HEK293 (cell line): ENCODE data around the gene HPX.

ENCODE experiments used
- GFI1B ChIP-seq: fragments of 450-650 bp; formaldehyde crosslinking; IDR thresholded peaks from 2 replicates; pipeline ENCODE4 v1.5.1; 2016; ENCODE audit warnings: missing biosample characterization, missing genetic modification characterization
- MYNN ChIP-seq: fragments of 450-650 bp; formaldehyde crosslinking; IDR thresholded peaks from 2 replicates; pipeline ENCODE4 v1.5.1; 2016; ENCODE audit warnings: missing biosample characterization, missing genetic modification characterization, borderline replicate concordance
- SP7 ChIP-seq: fragments of 450-650 bp; formaldehyde crosslinking; IDR thresholded peaks from 2 replicates; pipeline ENCODE4 v1.5.1; 2016; ENCODE audit warnings: missing biosample characterization, missing genetic modification characterization
- TCF7L2 ChIP-seq: IDR thresholded peaks from 2 replicates; pipeline ENCODE4 v1.6.1; 2011; ENCODE audit warnings: low read depth, mild to moderate bottlenecking, inconsistent platforms, low read length, moderate library complexity, borderline replicate concordance
- ZFP41 ChIP-seq: fragments of 450-650 bp; formaldehyde crosslinking; IDR thresholded peaks from 2 replicates; pipeline ENCODE4 v1.5.1; 2016; ENCODE audit warnings: missing biosample characterization, missing genetic modification characterization, borderline replicate concordance
- TF ChIP-seq, protein P1 (sequence below): fragments of 450-650 bp; formaldehyde crosslinking; IDR thresholded peaks from 2 replicates; pipeline ENCODE4 v1.5.1; 2016; ENCODE audit warnings: missing biosample characterization, missing genetic modification characterization
- TF ChIP-seq, protein P2 (sequence below): fragments of 450-650 bp; formaldehyde crosslinking; IDR thresholded peaks from 2 replicates; pipeline ENCODE4 v1.5.1; 2016; ENCODE audit warnings: missing biosample characterization, missing genetic modification characterization
- TF ChIP-seq, protein P3 (sequence below): IDR thresholded peaks from 2 replicates; pipeline ENCODE4 v1.6.1; 2011; ENCODE audit warnings: mild to moderate bottlenecking, low read depth, low read length, borderline replicate concordance
- TF ChIP-seq, protein P4 (sequence below): fragments of 450-650 bp; formaldehyde crosslinking; IDR thresholded peaks from 2 replicates; pipeline ENCODE4 v1.5.1; 2017; ENCODE audit warnings: missing biosample characterization, missing genetic modification characterization
- TF ChIP-seq, protein P5 (sequence below): fragments of 450-650 bp; formaldehyde crosslinking; optimal IDR thresholded peaks from 2 replicates; pipeline ENCODE3; 2016; ENCODE audit warnings: missing biosample characterization, mild to moderate bottlenecking, missing genetic modification characterization

DNA sequence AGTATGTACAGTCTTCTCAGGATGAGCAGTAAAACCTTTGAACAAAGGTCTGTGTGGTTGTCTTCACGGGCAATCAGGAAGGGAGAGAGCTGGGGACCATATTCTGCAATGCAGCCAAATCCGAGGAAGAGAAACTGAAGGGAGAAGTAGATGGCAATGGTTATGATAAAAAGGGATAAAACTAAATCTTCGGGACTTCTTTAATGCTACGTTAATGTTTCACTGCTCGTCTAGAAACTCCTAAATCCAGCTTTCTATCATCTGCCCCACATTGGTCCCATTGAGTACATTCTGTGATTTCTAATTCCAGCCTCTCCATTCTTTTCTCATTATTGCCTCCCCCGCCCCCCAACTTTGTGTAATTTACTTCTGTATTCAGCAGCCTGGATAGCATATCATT is 42.2 kb upstream of the HPX start:
- TF ChIP-seq GFI1B (tag by site-specific recombination) (no peak), ZFP41 (tag by site-specific recombination) (no peak), TCF7L2 (no peak), SP7 (tag by site-specific recombination) (no peak), MYNN (tag by site-specific recombination) (no peak)
- TF ChIP-seq, protein P1, sequence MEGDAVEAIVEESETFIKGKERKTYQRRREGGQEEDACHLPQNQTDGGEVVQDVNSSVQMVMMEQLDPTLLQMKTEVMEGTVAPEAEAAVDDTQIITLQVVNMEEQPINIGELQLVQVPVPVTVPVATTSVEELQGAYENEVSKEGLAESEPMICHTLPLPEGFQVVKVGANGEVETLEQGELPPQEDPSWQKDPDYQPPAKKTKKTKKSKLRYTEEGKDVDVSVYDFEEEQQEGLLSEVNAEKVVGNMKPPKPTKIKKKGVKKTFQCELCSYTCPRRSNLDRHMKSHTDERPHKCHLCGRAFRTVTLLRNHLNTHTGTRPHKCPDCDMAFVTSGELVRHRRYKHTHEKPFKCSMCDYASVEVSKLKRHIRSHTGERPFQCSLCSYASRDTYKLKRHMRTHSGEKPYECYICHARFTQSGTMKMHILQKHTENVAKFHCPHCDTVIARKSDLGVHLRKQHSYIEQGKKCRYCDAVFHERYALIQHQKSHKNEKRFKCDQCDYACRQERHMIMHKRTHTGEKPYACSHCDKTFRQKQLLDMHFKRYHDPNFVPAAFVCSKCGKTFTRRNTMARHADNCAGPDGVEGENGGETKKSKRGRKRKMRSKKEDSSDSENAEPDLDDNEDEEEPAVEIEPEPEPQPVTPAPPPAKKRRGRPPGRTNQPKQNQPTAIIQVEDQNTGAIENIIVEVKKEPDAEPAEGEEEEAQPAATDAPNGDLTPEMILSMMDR (tag by site-specific recombination): no peak
- TF ChIP-seq, protein P2, sequence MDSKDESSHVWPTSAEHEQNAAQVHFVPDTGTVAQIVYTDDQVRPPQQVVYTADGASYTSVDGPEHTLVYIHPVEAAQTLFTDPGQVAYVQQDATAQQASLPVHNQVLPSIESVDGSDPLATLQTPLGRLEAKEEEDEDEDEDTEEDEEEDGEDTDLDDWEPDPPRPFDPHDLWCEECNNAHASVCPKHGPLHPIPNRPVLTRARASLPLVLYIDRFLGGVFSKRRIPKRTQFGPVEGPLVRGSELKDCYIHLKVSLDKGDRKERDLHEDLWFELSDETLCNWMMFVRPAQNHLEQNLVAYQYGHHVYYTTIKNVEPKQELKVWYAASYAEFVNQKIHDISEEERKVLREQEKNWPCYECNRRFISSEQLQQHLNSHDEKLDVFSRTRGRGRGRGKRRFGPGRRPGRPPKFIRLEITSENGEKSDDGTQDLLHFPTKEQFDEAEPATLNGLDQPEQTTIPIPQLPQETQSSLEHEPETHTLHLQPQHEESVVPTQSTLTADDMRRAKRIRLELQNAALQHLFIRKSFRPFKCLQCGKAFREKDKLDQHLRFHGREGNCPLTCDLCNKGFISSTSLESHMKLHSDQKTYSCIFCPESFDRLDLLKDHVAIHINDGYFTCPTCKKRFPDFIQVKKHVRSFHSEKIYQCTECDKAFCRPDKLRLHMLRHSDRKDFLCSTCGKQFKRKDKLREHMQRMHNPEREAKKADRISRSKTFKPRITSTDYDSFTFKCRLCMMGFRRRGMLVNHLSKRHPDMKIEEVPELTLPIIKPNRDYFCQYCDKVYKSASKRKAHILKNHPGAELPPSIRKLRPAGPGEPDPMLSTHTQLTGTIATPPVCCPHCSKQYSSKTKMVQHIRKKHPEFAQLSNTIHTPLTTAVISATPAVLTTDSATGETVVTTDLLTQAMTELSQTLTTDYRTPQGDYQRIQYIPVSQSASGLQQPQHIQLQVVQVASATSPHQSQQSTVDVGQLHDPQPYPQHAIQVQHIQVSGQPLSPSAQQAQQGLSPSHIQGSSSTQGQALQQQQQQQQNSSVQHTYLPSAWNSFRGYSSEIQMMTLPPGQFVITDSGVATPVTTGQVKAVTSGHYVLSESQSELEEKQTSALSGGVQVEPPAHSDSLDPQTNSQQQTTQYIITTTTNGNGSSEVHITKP (tag by site-specific recombination): no peak
- TF ChIP-seq, protein P3, sequence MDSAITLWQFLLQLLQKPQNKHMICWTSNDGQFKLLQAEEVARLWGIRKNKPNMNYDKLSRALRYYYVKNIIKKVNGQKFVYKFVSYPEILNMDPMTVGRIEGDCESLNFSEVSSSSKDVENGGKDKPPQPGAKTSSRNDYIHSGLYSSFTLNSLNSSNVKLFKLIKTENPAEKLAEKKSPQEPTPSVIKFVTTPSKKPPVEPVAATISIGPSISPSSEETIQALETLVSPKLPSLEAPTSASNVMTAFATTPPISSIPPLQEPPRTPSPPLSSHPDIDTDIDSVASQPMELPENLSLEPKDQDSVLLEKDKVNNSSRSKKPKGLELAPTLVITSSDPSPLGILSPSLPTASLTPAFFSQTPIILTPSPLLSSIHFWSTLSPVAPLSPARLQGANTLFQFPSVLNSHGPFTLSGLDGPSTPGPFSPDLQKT: no peak
- TF ChIP-seq, protein P4, sequence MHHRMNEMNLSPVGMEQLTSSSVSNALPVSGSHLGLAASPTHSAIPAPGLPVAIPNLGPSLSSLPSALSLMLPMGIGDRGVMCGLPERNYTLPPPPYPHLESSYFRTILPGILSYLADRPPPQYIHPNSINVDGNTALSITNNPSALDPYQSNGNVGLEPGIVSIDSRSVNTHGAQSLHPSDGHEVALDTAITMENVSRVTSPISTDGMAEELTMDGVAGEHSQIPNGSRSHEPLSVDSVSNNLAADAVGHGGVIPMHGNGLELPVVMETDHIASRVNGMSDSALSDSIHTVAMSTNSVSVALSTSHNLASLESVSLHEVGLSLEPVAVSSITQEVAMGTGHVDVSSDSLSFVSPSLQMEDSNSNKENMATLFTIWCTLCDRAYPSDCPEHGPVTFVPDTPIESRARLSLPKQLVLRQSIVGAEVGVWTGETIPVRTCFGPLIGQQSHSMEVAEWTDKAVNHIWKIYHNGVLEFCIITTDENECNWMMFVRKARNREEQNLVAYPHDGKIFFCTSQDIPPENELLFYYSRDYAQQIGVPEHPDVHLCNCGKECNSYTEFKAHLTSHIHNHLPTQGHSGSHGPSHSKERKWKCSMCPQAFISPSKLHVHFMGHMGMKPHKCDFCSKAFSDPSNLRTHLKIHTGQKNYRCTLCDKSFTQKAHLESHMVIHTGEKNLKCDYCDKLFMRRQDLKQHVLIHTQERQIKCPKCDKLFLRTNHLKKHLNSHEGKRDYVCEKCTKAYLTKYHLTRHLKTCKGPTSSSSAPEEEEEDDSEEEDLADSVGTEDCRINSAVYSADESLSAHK: no peak
- TF ChIP-seq, protein P5, sequence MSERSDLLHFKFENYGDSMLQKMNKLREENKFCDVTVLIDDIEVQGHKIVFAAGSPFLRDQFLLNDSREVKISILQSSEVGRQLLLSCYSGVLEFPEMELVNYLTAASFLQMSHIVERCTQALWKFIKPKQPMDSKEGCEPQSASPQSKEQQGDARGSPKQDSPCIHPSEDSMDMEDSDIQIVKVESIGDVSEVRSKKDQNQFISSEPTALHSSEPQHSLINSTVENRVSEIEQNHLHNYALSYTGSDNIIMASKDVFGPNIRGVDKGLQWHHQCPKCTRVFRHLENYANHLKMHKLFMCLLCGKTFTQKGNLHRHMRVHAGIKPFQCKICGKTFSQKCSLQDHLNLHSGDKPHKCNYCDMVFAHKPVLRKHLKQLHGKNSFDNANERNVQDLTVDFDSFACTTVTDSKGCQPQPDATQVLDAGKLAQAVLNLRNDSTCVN (tag by site-specific recombination): no peak
